MCF 10A (cell line): Measurements from ENCODE around the gene ALKBH6. TPM values are rescaled to one million over a fixed set of nuclear protein-coding genes. Genes with fewer than 3 reads are reported as not detected.

Experiments
- BruUV-seq: library from RNA; stranded (reverse); fragments of 400-500 nt; replicated peaks from 2 replicates; lab custom pipeline; 2021; lab: Mats Ljungman, UMichigan
- CTCF ChIA-PET: fragments of 300-600 bp; sonication (Branson Sonifier 250); formaldehyde crosslinking; extraction: SDS; loops from one replicate; lab custom pipeline; 2021; ENCODE audit warnings: antibody characterized with exemption, inconsistent platforms; lab: Yijun Ruan, JAX
- POLR2A ChIA-PET: fragments of 300-600, 350-650 bp; sonication (Branson Sonifier 250); formaldehyde crosslinking; extraction: SDS; loops from one replicate; lab custom pipeline; 2020; ENCODE audit warnings: antibody characterized with exemption, inconsistent platforms; lab: Yijun Ruan, JAX
- DNase-seq: peaks from one replicate; pipeline ENCODE4 v3.0.0-alpha.2; 2018; ENCODE audit not compliant: unreplicated experiment
- H3K27ac Mint-ChIP-seq: one replicate; pipeline ENCODE4 v1.8.0; 2022; ENCODE audit warnings: mild to moderate bottlenecking, low read depth, mixed read lengths; ENCODE audit not compliant: unreplicated experiment
- H3K27me3 Mint-ChIP-seq: one replicate; pipeline ENCODE4 v1.8.0; 2022; ENCODE audit warnings: mixed read lengths; ENCODE audit not compliant: insufficient read depth, unreplicated experiment
- H3K36me3 Mint-ChIP-seq: one replicate; pipeline ENCODE4 v1.8.0; 2022; ENCODE audit warnings: mild to moderate bottlenecking, moderate library complexity, mixed read lengths; ENCODE audit not compliant: insufficient read depth, unreplicated experiment
- H3K4me1 Mint-ChIP-seq: one replicate; pipeline ENCODE4 v1.8.0; 2022; ENCODE audit warnings: mixed read lengths; ENCODE audit not compliant: insufficient read depth, unreplicated experiment
- H3K4me3 Mint-ChIP-seq: one replicate; pipeline ENCODE4 v1.8.0; 2022; ENCODE audit warnings: mild to moderate bottlenecking, moderate library complexity, mixed read lengths; ENCODE audit not compliant: unreplicated experiment
- H3K9me3 Mint-ChIP-seq: one replicate; pipeline ENCODE4 v1.8.0; 2022; ENCODE audit warnings: mixed read lengths; ENCODE audit not compliant: unreplicated experiment
- intact Hi-C: fragments of 100-400 bp; cut with micrococcal nuclease; formaldehyde crosslinking; loops from 2 replicates; pipeline ENCODE4 v1.14.1; 2022
- total RNA-seq: library from RNA; stranded (reverse); gene quantifications from 2 replicates; pipeline ENCODE4 v1.2.3, GENCODE V29; 2022
- TF ChIP-seq, protein P1 (sequence below): fragments of 200-600 bp; IDR thresholded peaks from one replicate; pipeline ENCODE4 v1.8.0; 2022; ENCODE audit warnings: antibody characterized with exemption, mild to moderate bottlenecking; ENCODE audit not compliant: unreplicated experiment

ALKBH6 gene
- total RNA-seq, 1 experiment from 2014 or later: 16.5 TPM

- H3K27me3 Mint-ChIP-seq: peaks cover 62% of the 10 kb centered on the region
- TF ChIP-seq, protein P1, sequence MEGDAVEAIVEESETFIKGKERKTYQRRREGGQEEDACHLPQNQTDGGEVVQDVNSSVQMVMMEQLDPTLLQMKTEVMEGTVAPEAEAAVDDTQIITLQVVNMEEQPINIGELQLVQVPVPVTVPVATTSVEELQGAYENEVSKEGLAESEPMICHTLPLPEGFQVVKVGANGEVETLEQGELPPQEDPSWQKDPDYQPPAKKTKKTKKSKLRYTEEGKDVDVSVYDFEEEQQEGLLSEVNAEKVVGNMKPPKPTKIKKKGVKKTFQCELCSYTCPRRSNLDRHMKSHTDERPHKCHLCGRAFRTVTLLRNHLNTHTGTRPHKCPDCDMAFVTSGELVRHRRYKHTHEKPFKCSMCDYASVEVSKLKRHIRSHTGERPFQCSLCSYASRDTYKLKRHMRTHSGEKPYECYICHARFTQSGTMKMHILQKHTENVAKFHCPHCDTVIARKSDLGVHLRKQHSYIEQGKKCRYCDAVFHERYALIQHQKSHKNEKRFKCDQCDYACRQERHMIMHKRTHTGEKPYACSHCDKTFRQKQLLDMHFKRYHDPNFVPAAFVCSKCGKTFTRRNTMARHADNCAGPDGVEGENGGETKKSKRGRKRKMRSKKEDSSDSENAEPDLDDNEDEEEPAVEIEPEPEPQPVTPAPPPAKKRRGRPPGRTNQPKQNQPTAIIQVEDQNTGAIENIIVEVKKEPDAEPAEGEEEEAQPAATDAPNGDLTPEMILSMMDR: no peak
- BruUV-seq: no TSS peak
- no peaks in the 10 kb centered on the region for H3K36me3 Mint-ChIP-seq
- H3K9me3 Mint-ChIP-seq: no peaks in the 10 kb centered on the region
- POLR2A ChIA-PET: no interaction called here
- no peak overlapping the region for H3K4me3 Mint-ChIP-seq
- no peak overlapping the region for H3K27ac Mint-ChIP-seq
- H3K4me1 Mint-ChIP-seq: no peaks in the 10 kb centered on the region
- intact Hi-C loops: no loop called here
- DNase-seq: no peak
- CTCF ChIA-PET: no interaction called here
These were observed 35.1 kb downstream of the ALKBH6 start for GRCh38 chr19:35978832-35979365.

DNA sequence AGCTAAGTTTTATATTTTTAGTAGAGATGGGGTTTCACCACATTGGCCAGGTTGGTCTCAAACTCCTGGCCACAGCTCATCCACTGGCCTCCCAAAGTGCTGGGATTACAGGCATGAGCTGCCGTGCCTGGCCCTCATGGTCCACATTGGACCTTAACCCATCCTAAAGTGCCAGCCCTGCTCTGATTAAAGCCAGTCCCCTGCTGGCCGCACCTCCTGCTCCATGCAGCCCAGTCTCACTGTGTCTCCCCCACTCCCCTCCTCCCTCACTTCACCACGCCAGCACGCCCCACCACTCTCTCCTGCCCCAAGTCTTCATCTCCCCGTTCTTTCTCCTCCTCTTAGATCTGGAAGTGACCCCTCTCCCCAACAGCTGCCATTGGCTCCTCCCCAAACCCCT lies 35.7 kb downstream of the ALKBH6 start:
- POLR2A ChIA-PET: no interaction called here
- H3K27ac Mint-ChIP-seq: no peak overlapping the region
- CTCF ChIA-PET: no interaction called here
- no peaks in the 10 kb centered on the region for H3K9me3 Mint-ChIP-seq
- H3K4me1 Mint-ChIP-seq: no peaks in the 10 kb centered on the region
- H3K36me3 Mint-ChIP-seq: no peaks in the 10 kb centered on the region
- BruUV-seq: no TSS peak
- intact Hi-C loops: no loop called here
- H3K4me3 Mint-ChIP-seq: no peak overlapping the region
- peaks cover 56% of the 10 kb centered on the region for H3K27me3 Mint-ChIP-seq
- no peak for DNase-seq
- TF ChIP-seq, protein P1: no peak

GRCh38 chr19:35977446-35978222 lies 36.4 kb downstream of the ALKBH6 start:
- DNase-seq: no peak
- H3K4me3 Mint-ChIP-seq: no peak overlapping the region
- no peak overlapping the region for H3K27ac Mint-ChIP-seq
- H3K4me1 Mint-ChIP-seq: no peaks in the 10 kb centered on the region
- no TSS peak for BruUV-seq
- ChIA-PET CTCF (interaction anchor here (0.6 to 0.7 kb wide), 2 partner anchors 265 to 401 kb away, joined by 4 read pairs; partner anchors contain the start of gene ZFP14), POLR2A (no interaction called here)
- H3K9me3 Mint-ChIP-seq: no peaks in the 10 kb centered on the region
- intact Hi-C loops: no loop called here
- no peaks in the 10 kb centered on the region for H3K36me3 Mint-ChIP-seq
- peaks cover 49% of the 10 kb centered on the region for H3K27me3 Mint-ChIP-seq
- TF ChIP-seq, protein P1: no peak

DNA sequence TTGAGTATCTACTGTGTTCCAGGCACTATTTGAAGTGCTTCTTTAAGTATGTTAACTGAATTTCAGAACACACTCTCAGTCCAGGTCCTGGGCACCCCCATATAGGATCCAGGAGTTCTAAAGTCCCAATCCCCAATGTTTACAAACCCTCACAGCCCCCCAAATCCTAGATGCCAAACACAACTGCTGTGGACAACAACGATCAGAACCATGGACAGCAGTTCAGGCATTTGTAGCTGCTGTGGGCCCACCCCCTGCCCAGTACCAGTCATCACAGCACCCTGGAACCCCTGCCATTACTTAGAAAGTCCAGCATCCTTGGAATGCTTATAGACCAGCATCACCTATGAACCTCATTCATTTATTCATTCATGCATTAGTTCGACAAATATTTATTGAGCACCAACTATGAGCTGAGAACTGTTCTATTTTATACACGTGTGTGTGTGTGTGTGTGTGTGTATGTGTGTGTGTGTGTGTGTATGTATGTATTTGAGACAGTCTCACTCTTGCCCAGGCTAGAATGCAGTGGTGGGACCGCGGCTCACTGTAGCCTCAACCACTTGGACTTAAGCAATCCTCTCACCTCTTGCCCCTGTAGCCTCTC lies 38.3 kb downstream of the ALKBH6 start:
- Mint-ChIP-seq H3K4me3 (no peak overlapping the region), H3K27ac (no peak overlapping the region), H3K9me3 (no peaks in the 10 kb centered on the region), H3K4me1 (no peaks in the 10 kb centered on the region), H3K27me3 (peaks cover 30% of the 10 kb centered on the region), H3K36me3 (no peaks in the 10 kb centered on the region)
- ChIA-PET POLR2A (no interaction called here), CTCF (no interaction called here)
- DNase-seq: peak; percentile 23
- BruUV-seq: no TSS peak
- TF ChIP-seq, protein P1: no peak
- intact Hi-C loops: no loop called here
